HCT116 (cell line): Measurements from ENCODE around the gene GNB2. TPM values are rescaled to one million over a fixed set of nuclear protein-coding genes. Genes with fewer than 3 reads are reported as not detected.

ENCODE experiments used
- ATAC-seq: fragments of 200-7000 bp; cut with Tn5 transposase; 2 replicates; pipeline ENCODE4 v1.9.1; 2020; ENCODE audit warnings: mild to moderate bottlenecking, moderate library complexity
- BruUV-seq: library from RNA; stranded (reverse); fragments of 400-500 nt; replicated peaks from 2 replicates; lab custom pipeline; 2021; lab: Mats Ljungman, UMichigan
- CTCF ChIA-PET: fragments of 300-600 bp; sonication (Branson Sonifier 250); formaldehyde crosslinking; loops from one replicate; lab custom pipeline; 2021; ENCODE audit warnings: antibody characterized with exemption; lab: Charles Lee
- POLR2A ChIA-PET: fragments of 300-600, 350-600 bp; sonication (Branson Sonifier 250); formaldehyde crosslinking; loops from one replicate; lab custom pipeline; 2021; ENCODE audit warnings: antibody characterized with exemption; lab: Charles Lee
- RAD21 ChIA-PET, 2 experiments: fragments of 300-600 bp; sonication (Branson Sonifier 250); formaldehyde crosslinking; loops; one replicate each; lab custom pipeline; 2023; ENCODE audit warnings: low total read pairs in 2 of 2; ENCODE audit not compliant: uncharacterized antibody in 2 of 2, unreplicated experiment in 2 of 2, low non-redundant PET in 1 of 2; lab: Charles Lee
- DNase-seq: peaks from one replicate; pipeline ENCODE4 v3.0.0-alpha.2; 2010; ENCODE audit warnings: low read depth, low spot score
- H2AFZ ChIP-seq: fragments of 200-600 bp; shearing (Covaris generic), sonication (generic); 2 replicates; pipeline ENCODE4 v1.6.1; 2017; ENCODE audit warnings: low read depth, mixed run types, mixed read lengths, antibody characterized with exemption, low read length; ENCODE audit not compliant: poor library complexity, severe bottlenecking
- H3K27ac ChIP-seq: 2 replicates; pipeline ENCODE4 v1.5.1; 2012; ENCODE audit warnings: low read depth, low read length
- H3K27me3 ChIP-seq: fragments of 200-600 bp; sonication (generic); 2 replicates; pipeline ENCODE4 v1.6.1; 2016; ENCODE audit warnings: mixed run types, low read length, mixed read lengths; ENCODE audit not compliant: insufficient read depth
- H3K36me3 ChIP-seq, 2 experiments: fragments of 200-500 bp in 1 of 2; fragments of 200-600 bp in 1 of 2; sonication (Bioruptor generic) in 1 of 2; sonication (generic) in 1 of 2; 2 replicates each; pipeline versions ENCODE4 v1.5.1 to v1.6.1; 2014 to 2016; ENCODE audit warnings: low read length in 2 of 2, inconsistent platforms in 1 of 2, mixed read lengths in 1 of 2, mixed run types in 1 of 2; ENCODE audit not compliant: insufficient read depth in 2 of 2, control insufficient read depth in 1 of 2
- H3K4me1 ChIP-seq, 2 experiments: fragments of 200-600 bp in 1 of 2; sonication (generic) in 1 of 2; 2 replicates each; pipeline versions ENCODE4 v1.5.1 to v1.6.1; 2012 to 2017; ENCODE audit warnings: low read length in 2 of 2, inconsistent platforms in 1 of 2, mild to moderate bottlenecking in 1 of 2, mixed read lengths in 1 of 2, mixed run types in 1 of 2, moderate library complexity in 1 of 2; ENCODE audit not compliant: insufficient read depth in 2 of 2, control insufficient read depth in 1 of 2
- H3K4me2 ChIP-seq: fragments of 200-600 bp; sonication (generic); 2 replicates; pipeline ENCODE4 v1.6.1; 2017; ENCODE audit warnings: mixed run types, low read length, mixed read lengths
- H3K4me3 ChIP-seq, 2 experiments: fragments of 200-600 bp in 1 of 2; sonication (generic) in 1 of 2; replicated peaks in 1 of 2; 2 replicates each; pipeline ENCODE4 v1.5.1; 2011 to 2016; ENCODE audit warnings: low read length in 2 of 2, control low read depth in 1 of 2, low read depth in 1 of 2, mild to moderate bottlenecking in 1 of 2, mixed read lengths in 1 of 2, mixed run types in 1 of 2
- H3K79me2 ChIP-seq: fragments of 200-600 bp; sonication (generic); 2 replicates; pipeline ENCODE4 v1.6.1; 2017; ENCODE audit warnings: mild to moderate bottlenecking, mixed run types, low read length, moderate library complexity, mixed read lengths; ENCODE audit not compliant: insufficient read depth
- H3K9ac ChIP-seq: fragments of 200-600 bp; sonication (generic); 2 replicates; pipeline ENCODE4 v1.6.1; 2016; ENCODE audit warnings: low read length, mixed read lengths
- H3K9me2 ChIP-seq: fragments of 200-600 bp; sonication (generic), shearing (Covaris generic); 2 replicates; pipeline ENCODE4 v1.6.1; 2017; ENCODE audit warnings: mixed run types, mild to moderate bottlenecking, moderate library complexity; ENCODE audit not compliant: insufficient read depth
- H3K9me3 ChIP-seq, 2 experiments: fragments of 200-500 bp in 1 of 2; fragments of 200-600 bp in 1 of 2; sonication (Bioruptor generic) in 1 of 2; sonication (generic) in 1 of 2; 2 replicates each; pipeline ENCODE4 v1.6.1; 2014 to 2017; ENCODE audit warnings: low read length in 2 of 2, mixed read lengths in 2 of 2, inconsistent platforms in 1 of 2, low read depth in 1 of 2, mild to moderate bottlenecking in 1 of 2, mixed run types in 1 of 2, moderate library complexity in 1 of 2; ENCODE audit not compliant: control insufficient read depth in 1 of 2, insufficient read depth in 1 of 2
- H4K20me1 ChIP-seq: fragments of 200-600 bp; sonication (generic), shearing (Covaris generic); 2 replicates; pipeline ENCODE4 v1.6.1; 2017; ENCODE audit warnings: mixed run types, mild to moderate bottlenecking, moderate library complexity; ENCODE audit not compliant: insufficient read depth
- CTCF ChIP-seq, 3 experiments: fragments of 200-600 bp in 1 of 3; sonication (generic) in 1 of 3; IDR thresholded peaks in 2 of 3; conservative IDR thresholded peaks in 1 of 3; 2 replicates each; pipeline ENCODE4 v1.5.1; 2012 to 2017; ENCODE audit warnings: low read depth in 2 of 3, low read length in 2 of 3, antibody characterized with exemption in 1 of 3, borderline replicate concordance in 1 of 3, control low read depth in 1 of 3, mild to moderate bottlenecking in 1 of 3, mixed read lengths in 1 of 3, mixed run types in 1 of 3, moderate library complexity in 1 of 3; ENCODE audit not compliant: insufficient read depth in 1 of 3
- ELF1 ChIP-seq: IDR thresholded peaks from 2 replicates; pipeline ENCODE4 v1.6.1; 2012; ENCODE audit warnings: low read depth, borderline replicate concordance
- EZH2phosphoT487 ChIP-seq: fragments of 200-600 bp; IDR thresholded peaks from 2 replicates; pipeline ENCODE4 v1.6.1; 2018; ENCODE audit warnings: antibody characterized with exemption, borderline replicate concordance
- FOSL1 ChIP-seq: IDR thresholded peaks from 2 replicates; pipeline ENCODE4 v1.6.1; 2012; ENCODE audit warnings: low read depth
- POLR2A ChIP-seq: IDR thresholded peaks from 2 replicates; pipeline ENCODE4 v1.7.0; 2011; ENCODE audit warnings: borderline replicate concordance; ENCODE audit not compliant: insufficient read depth, insufficient read length; ENCODE audit errors: extremely low read depth
- POLR2AphosphoS5 ChIP-seq: IDR thresholded peaks from 2 replicates; pipeline ENCODE4 v1.6.1; 2011; ENCODE audit warnings: mild to moderate bottlenecking, low read depth, low read length, moderate library complexity
- RAD21 ChIP-seq: IDR thresholded peaks from 2 replicates; pipeline ENCODE4 v1.6.1; 2012; ENCODE audit warnings: low read depth, mild to moderate bottlenecking
- REST ChIP-seq: IDR thresholded peaks from 2 replicates; pipeline ENCODE4 v1.6.1; 2012; ENCODE audit warnings: low read depth
- YY1 ChIP-seq: IDR thresholded peaks from 2 replicates; pipeline ENCODE4 v1.6.1; 2011; ENCODE audit warnings: low read length, low read depth, moderate library complexity, mild to moderate bottlenecking; ENCODE audit not compliant: insufficient replicate concordance; ENCODE audit errors: extremely low read depth
- ZNF274 ChIP-seq: fragments of 200-500 bp; sonication (Bioruptor generic); IDR thresholded peaks from 2 replicates; pipeline ENCODE4 v1.6.1; 2014; ENCODE audit warnings: mild to moderate bottlenecking, low read depth, low read length, inconsistent platforms
- intact Hi-C: fragments of 100-400 bp; cut with micrococcal nuclease; formaldehyde crosslinking; loops from 2 replicates; pipeline ENCODE4 v1.10.0; 2022
- total RNA-seq: library from RNA; stranded (reverse); gene quantifications from one replicate; pipeline ENCODE4 v1.2.1, GENCODE V29; 2021; ENCODE audit not compliant: unreplicated experiment
- TF ChIP-seq, protein P1 (sequence below): IDR thresholded peaks from 2 replicates; pipeline ENCODE4 v1.6.1; 2012

The GNB2 gene
- total RNA-seq, 1 experiment from 2014 or later = 246 TPM

DNA sequence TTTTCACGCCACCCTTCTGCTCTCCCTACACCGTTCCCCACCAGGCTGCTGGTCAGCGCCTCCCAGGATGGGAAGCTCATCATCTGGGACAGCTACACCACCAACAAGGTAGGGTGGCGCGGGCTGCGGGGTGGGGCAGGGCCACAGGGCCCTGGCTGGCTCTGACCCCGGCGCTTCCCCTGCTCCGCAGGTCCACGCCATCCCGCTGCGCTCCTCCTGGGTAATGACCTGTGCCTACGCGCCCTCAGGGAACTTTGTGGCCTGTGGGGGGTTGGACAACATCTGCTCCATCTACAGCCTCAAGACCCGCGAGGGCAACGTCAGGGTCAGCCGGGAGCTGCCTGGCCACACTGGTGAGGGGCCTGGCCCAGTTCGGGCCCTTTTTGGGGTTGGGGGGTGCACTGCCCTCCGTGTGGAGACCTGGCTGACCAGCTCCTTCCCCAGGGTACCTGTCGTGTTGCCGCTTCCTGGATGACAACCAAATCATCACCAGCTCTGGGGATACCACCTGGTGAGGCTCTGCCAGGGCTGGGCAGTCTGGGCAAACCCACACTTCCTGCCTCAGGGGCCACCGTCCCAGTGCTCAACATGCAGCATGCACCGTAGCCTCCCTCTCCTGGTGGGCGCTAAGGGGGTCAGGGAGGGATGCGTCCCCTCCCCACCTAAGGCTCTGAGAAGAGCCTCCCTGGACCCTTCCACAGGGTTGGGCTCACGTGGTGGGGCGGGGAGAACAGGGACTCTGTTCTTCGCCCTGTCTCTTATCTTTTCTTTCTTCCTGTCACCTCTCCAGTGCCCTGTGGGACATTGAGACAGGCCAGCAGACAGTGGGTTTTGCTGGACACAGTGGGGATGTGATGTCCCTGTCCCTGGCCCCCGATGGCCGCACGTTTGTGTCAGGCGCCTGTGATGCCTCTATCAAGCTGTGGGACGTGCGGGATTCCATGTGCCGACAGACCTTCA lies 4.0 kb downstream of the GNB2 start:
- TF ChIP-seq EZH2phosphoT487 = no peak
- RAD21 ChIA-PET = no interaction called here
- Histone ChIP-seq H3K36me3 (peaks cover 18 to 21% of the 10 kb centered on the region in 2 experiments; a peak in 3 of 4 replicates), H3K4me1 (peaks cover 0 to 14% of the 10 kb centered on the region in 2 experiments; a peak in 1 of 4 replicates), H3K9ac (no peak overlapping the region), H3K4me3 (no peak overlapping the region), H3K4me2 (no peak overlapping the region), H3K79me2 (peaks cover 26% of the 10 kb centered on the region), H3K27me3 (no peaks in the 10 kb centered on the region), H3K27ac (no peak overlapping the region), H4K20me1 (no peaks in the 10 kb centered on the region), H2AFZ (no peak overlapping the region), H3K9me3 (no peaks in the 10 kb centered on the region), H3K9me2 (no peaks in the 10 kb centered on the region)
- CTCF ChIA-PET = no interaction called here
- intact Hi-C loops = no loop called here
- POLR2A ChIA-PET = interaction anchor here (2.0 kb wide), 1 partner anchor 249 kb away, joined by 4 read pairs; the partner anchor contains the start of gene ZCWPW1
- ATAC-seq (no peak), DNase-seq (no peak)
- no TSS peak for BruUV-seq

DNA sequence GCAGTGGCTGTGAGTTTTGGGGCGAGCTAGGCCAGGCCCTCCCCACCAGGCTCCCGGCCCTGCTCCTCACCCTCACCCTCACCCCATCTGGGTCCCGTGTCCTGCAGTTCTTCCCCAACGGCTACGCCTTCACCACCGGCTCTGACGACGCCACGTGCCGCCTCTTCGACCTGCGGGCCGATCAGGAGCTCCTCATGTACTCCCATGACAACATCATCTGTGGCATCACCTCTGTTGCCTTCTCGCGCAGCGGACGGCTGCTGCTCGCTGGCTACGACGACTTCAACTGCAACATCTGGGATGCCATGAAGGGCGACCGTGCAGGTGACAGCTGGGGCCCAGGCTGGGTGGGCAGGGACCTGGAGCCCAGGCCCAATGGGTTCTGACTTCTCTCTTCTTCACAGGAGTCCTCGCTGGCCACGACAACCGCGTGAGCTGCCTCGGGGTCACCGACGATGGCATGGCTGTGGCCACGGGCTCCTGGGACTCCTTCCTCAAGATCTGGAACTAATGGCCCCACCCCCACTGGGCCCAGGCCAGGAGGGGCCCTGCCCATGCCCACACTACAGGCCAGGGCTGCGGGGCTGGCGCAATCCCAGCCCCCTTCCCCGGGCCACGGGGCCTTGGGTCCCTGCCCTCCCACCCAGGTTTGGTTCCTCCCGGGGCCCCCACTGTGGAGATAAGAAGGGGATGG lies 4.9 kb downstream of the GNB2 start:
- intact Hi-C loops = no loop called here
- Histone ChIP-seq H3K27ac (no peak overlapping the region), H3K9me2 (no peaks in the 10 kb centered on the region), H3K27me3 (no peaks in the 10 kb centered on the region), H4K20me1 (no peaks in the 10 kb centered on the region), H3K79me2 (peaks cover 26% of the 10 kb centered on the region), H3K4me2 (no peak overlapping the region), H3K4me1 (peaks cover 0 to 6% of the 10 kb centered on the region in 2 experiments; a peak in 1 of 4 replicates), H3K9me3 (no peaks in the 10 kb centered on the region), H3K4me3 (no peak overlapping the region), H3K9ac (no peak overlapping the region), H2AFZ (no peak overlapping the region), H3K36me3 (peaks cover 20 to 21% of the 10 kb centered on the region in 2 experiments; a peak in 3 of 4 replicates)
- ChIA-PET RAD21 (no interaction called here), POLR2A (no interaction called here), CTCF (no interaction called here)
- DNase-seq (no peak), ATAC-seq (no peak)
- TSS peak; percentile 46 for BruUV-seq
- TF ChIP-seq YY1 (no peak), POLR2AphosphoS5 (no peak), REST (no peak), POLR2A (no peak), CTCF (IDR thresholded peaks at IDR 0.05 in 2 of 3, conservative IDR thresholded peaks at IDR 0.05 in 1 of 3; ENCODE audit: borderline replicate concordance in 1 of 3, insufficient read depth in 1 of 3, low read depth in 2 of 3, low read length in 2 of 3) (no peak), ELF1 (no peak), RAD21 (no peak), FOSL1 (no peak), ZNF274 (no peak)
- TF ChIP-seq, protein P1, sequence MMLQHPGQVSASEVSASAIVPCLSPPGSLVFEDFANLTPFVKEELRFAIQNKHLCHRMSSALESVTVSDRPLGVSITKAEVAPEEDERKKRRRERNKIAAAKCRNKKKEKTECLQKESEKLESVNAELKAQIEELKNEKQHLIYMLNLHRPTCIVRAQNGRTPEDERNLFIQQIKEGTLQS = no peak
